Smooth muscle cell (in vitro differentiated cells): ENCODE results near the gene CCDC83. TPM values are rescaled to one million over a fixed set of nuclear protein-coding genes. Genes with fewer than 3 reads are reported as not detected.

ENCODE experiments used
- DNase-seq: peaks from one replicate; lab custom pipeline; 2025; ENCODE audit not compliant: unreplicated experiment; lab: John Stamatoyannopoulos, UW
- H2AFZ ChIP-seq: fragments of 200-600 bp; sonication (generic); 2 replicates; pipeline ENCODE4 v1.6.0; 2016; ENCODE audit warnings: antibody characterized with exemption, low read depth, mild to moderate bottlenecking
- H3F3A ChIP-seq: fragments of 200-600 bp; sonication (generic); 2 replicates; pipeline ENCODE4 v1.6.0; 2017; ENCODE audit warnings: antibody characterized with exemption, low read depth
- H3K27ac ChIP-seq: fragments of 200-600 bp; sonication (generic); 2 replicates; pipeline ENCODE4 v1.5.1; 2016; ENCODE audit warnings: low read depth, mild to moderate bottlenecking
- H3K27me3 ChIP-seq: fragments of 200-600 bp; sonication (generic); 2 replicates; pipeline ENCODE4 v1.6.1; 2016; ENCODE audit warnings: low read depth, mild to moderate bottlenecking
- H3K36me3 ChIP-seq: fragments of 200-600 bp; sonication (generic); 2 replicates; pipeline ENCODE4 v1.5.1; 2016; ENCODE audit warnings: low read depth
- H3K4me1 ChIP-seq: fragments of 200-600 bp; sonication (generic); 2 replicates; pipeline ENCODE4 v1.5.1; 2016; ENCODE audit warnings: low read depth
- H3K4me2 ChIP-seq: fragments of 200-600 bp; sonication (generic); 2 replicates; pipeline ENCODE4 v1.6.0; 2016; ENCODE audit warnings: mild to moderate bottlenecking
- H3K4me3 ChIP-seq: fragments of 200-600 bp; sonication (generic); 2 replicates; pipeline ENCODE4 v1.5.1; 2016; ENCODE audit warnings: mild to moderate bottlenecking
- H3K79me2 ChIP-seq: fragments of 200-600 bp; sonication (generic); 2 replicates; pipeline ENCODE4 v1.6.0; 2016; ENCODE audit warnings: low read depth, mild to moderate bottlenecking
- H3K9ac ChIP-seq: fragments of 200-600 bp; sonication (generic); 2 replicates; pipeline ENCODE4 v1.6.0; 2016; ENCODE audit warnings: low read depth
- H3K9me3 ChIP-seq: fragments of 200-600 bp; sonication (generic); replicated peaks from 2 replicates; pipeline ENCODE4 v1.5.1; 2016; ENCODE audit warnings: low read depth
- H4K20me1 ChIP-seq: fragments of 200-600 bp; sonication (generic); 2 replicates; pipeline ENCODE4 v1.6.0; 2016; ENCODE audit warnings: low read depth
- WGBS: methylation state at CpG from one replicate; pipeline ENCODE4 v1.1.7; 2016; ENCODE audit warnings: low lambda C conversion rate; 5-methylcytosine and 5-hydroxymethylcytosine counted together
- polyA plus RNA-seq: library from polyadenylated mRNA; unstranded; fragments of >200 nt; fragmentation: Nextera tagmentation; extraction: Ambion mirVana; gene quantifications from 2 replicates; pipeline ENCODE4 v1.2.1, GENCODE V29; 2016
- total RNA-seq: library from RNA; depleted of rRNA; stranded (reverse); fragments of >200 nt; gene quantifications from 2 replicates; pipeline ENCODE4 v1.2.3, GENCODE V29; 2014
- TF ChIP-seq, protein P1 (sequence below): fragments of 200-600 bp; sonication (generic); IDR thresholded peaks from 2 replicates; pipeline ENCODE4 v1.5.1; 2017; ENCODE audit warnings: borderline replicate concordance, mild to moderate bottlenecking, antibody characterized with exemption; ENCODE audit not compliant: insufficient read depth, poor library complexity, severe bottlenecking

Gene CCDC83
- total and polyA plus RNA-seq, 2 experiments from 2014 or later: not detected

DNA sequence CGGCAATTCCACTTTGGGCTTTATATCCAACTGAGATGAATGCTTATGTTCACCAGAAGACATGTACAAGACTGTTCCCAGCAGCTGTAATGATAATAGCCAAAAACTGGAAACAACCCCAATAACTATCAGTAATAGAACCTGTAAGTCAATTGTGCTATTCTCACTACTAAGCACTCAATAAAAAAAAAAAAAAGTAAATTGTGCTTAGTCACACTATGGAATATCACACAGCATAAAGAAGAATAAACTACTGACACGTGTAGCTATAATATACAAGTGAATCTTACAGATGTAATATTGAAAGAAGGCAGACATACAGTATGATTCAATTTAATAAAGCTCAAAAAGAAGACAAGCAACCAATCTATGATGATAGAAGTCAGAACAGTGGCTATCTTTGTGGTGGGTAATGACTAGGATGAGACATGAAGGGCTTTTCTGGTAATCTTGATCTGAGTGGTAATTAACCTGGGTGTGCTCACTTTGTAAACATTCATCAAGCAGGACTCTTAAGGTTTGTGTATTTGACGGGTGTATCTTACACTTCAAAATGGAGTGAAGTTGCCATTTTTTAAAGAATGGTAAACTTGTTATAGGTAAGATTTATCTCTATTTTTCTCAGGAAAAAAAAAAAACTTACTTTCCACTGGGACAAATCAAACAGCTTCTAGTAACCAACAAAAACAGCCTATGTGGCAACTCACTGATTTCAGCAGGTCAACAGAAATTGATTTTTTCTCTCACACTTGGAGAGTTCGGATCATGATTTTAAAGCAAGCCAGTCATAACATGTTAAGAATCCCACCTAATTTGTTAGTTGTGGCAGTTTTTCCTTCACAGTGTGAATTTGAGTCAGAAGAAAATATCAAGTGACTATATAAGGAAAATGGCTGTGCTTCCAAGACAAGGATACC, 84.2 kb downstream of the CCDC83 start:
- TF ChIP-seq, protein P1, sequence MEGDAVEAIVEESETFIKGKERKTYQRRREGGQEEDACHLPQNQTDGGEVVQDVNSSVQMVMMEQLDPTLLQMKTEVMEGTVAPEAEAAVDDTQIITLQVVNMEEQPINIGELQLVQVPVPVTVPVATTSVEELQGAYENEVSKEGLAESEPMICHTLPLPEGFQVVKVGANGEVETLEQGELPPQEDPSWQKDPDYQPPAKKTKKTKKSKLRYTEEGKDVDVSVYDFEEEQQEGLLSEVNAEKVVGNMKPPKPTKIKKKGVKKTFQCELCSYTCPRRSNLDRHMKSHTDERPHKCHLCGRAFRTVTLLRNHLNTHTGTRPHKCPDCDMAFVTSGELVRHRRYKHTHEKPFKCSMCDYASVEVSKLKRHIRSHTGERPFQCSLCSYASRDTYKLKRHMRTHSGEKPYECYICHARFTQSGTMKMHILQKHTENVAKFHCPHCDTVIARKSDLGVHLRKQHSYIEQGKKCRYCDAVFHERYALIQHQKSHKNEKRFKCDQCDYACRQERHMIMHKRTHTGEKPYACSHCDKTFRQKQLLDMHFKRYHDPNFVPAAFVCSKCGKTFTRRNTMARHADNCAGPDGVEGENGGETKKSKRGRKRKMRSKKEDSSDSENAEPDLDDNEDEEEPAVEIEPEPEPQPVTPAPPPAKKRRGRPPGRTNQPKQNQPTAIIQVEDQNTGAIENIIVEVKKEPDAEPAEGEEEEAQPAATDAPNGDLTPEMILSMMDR: no peak
- Histone ChIP-seq H3K36me3 (no peaks in the 10 kb centered on the region), H2AFZ (no peak overlapping the region), H4K20me1 (no peaks in the 10 kb centered on the region), H3K4me3 (no peak overlapping the region), H3K27me3 (no peaks in the 10 kb centered on the region), H3K79me2 (no peaks in the 10 kb centered on the region), H3K9ac (no peak overlapping the region), H3F3A (no peaks in the 10 kb centered on the region), H3K4me1 (no peaks in the 10 kb centered on the region), H3K27ac (no peak overlapping the region), H3K4me2 (no peak overlapping the region), H3K9me3 (no peaks in the 10 kb centered on the region)
- 87% methylated on average over 4 of the region's 4 CpGs for WGBS
- no peak for DNase-seq

- Histone ChIP-seq H3K9me3 (no peaks in the 10 kb centered on the region), H2AFZ (no peak overlapping the region), H3K27ac (no peak overlapping the region), H3K4me3 (no peak overlapping the region), H3K79me2 (no peaks in the 10 kb centered on the region), H3K9ac (no peak overlapping the region), H3F3A (no peaks in the 10 kb centered on the region), H3K27me3 (no peaks in the 10 kb centered on the region), H3K36me3 (no peaks in the 10 kb centered on the region), H4K20me1 (no peaks in the 10 kb centered on the region), H3K4me1 (no peaks in the 10 kb centered on the region), H3K4me2 (no peak overlapping the region)
- 43% methylated on average over 6 of the region's 6 CpGs for WGBS
- no peak for DNase-seq
- TF ChIP-seq, protein P1: peak; percentile 55
Measured at GRCh38 chr11:85941380-85941973, 86.3 kb downstream of the CCDC83 start.

DNA sequence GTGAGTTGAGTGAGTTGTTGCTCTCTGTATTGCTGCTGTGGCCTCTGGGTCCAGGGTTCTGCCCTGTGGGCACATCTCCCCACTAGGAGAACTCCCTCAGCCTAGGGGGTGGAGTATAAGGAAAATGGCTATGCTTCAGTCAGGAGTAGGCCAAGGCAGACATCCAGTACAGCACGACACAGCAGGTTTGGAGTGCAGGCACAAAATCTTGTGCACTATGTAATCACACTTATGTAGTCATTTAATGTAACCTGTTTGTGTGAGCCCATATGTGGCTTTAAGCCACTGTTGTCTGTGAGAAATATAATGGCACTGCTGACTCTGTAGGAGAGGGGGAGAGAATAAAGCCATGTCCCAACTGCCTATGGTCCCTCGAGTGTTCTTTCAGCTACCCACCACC, 90.1 kb downstream of the CCDC83 start:
- no peaks in the 10 kb centered on the region for H3K36me3 ChIP-seq
- H4K20me1 ChIP-seq: no peaks in the 10 kb centered on the region
- no peak overlapping the region for H3K4me2 ChIP-seq
- no peak overlapping the region for H3K27ac ChIP-seq
- TF ChIP-seq, protein P1: no peak
- H3K9ac ChIP-seq: no peak overlapping the region
- H3K4me1 ChIP-seq: no peaks in the 10 kb centered on the region
- H3K4me3 ChIP-seq: no peak overlapping the region
- H3K27me3 ChIP-seq: no peaks in the 10 kb centered on the region
- peaks cover 10% of the 10 kb centered on the region for H3F3A ChIP-seq
- H2AFZ ChIP-seq: no peak overlapping the region
- H3K79me2 ChIP-seq: no peaks in the 10 kb centered on the region
- DNase-seq: no peak
- 98% methylated on average over 2 of the region's 2 CpGs for WGBS
- H3K9me3 ChIP-seq: no peaks in the 10 kb centered on the region

DNA sequence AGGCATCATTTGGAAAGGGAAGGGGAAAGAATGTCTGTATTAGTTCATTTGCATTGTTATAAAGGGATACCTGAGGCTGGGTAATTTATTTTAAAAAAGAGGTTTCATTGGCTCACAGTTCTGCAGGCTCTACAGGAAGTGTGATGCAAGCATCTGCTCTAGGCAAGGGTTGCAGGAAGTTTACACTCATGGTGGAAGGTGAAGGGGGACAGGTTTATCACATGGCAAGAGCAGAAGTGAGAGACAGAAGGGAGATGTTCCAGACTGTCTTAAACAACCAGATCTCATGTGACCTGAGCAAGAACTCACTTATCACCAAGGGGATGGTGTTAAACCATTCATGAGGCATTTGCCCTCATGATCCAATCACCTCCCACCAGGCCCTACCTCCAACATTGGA, 90.6 kb downstream of the CCDC83 start:
- no peak overlapping the region for H3K4me3 ChIP-seq
- no peak overlapping the region for H3K9ac ChIP-seq
- H2AFZ ChIP-seq: no peak overlapping the region
- no peaks in the 10 kb centered on the region for H3K4me1 ChIP-seq
- no peaks in the 10 kb centered on the region for H3K9me3 ChIP-seq
- peaks cover 10% of the 10 kb centered on the region for H3F3A ChIP-seq
- H3K4me2 ChIP-seq: no peak overlapping the region
- no peak for DNase-seq
- H3K79me2 ChIP-seq: no peaks in the 10 kb centered on the region
- TF ChIP-seq, protein P1: no peak
- no peaks in the 10 kb centered on the region for H3K27me3 ChIP-seq
- H3K36me3 ChIP-seq: no peaks in the 10 kb centered on the region
- H4K20me1 ChIP-seq: no peaks in the 10 kb centered on the region
- no peak overlapping the region for H3K27ac ChIP-seq
